ENCODE results near the gene ZMYM1. TPM values are rescaled to one million over a fixed set of nuclear protein-coding genes. Genes with fewer than 3 reads are reported as not detected.

ZMYM1 gene
- total RNA-seq, 2 donors from 2014 or later, result 13.4 to 14.3 TPM

DNA sequence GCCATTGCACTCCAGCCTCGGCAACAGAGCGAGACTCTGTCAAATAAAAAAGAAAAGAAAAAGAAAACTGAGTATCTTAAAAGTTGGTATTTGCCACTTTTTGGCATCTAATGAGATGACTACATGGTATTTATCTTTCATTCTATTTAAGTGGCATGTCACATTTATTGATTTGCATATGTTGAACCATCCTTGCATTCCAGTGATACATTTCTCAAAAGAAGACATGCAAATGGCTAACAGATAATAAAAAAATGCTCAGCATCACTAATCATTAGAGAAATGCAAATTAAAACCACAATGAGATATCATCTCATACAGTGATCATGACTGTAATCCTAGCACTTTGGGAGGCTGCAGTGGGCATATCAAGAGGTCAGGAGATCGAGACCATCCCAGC, 85.7 kb downstream of the ZMYM1 start:
- H3K27ac ChIP-seq, result no peak overlapping the region
- H3K9ac ChIP-seq (ENCODE audit: low read depth in 2 of 2, low read length in 2 of 2), result no peak overlapping the region
- no peak for TF ChIP-seq CTCF (IDR thresholded peaks at IDR 0.05)
- intact Hi-C loops (cut with DNase I), result no loop called here
- no peaks in the 10 kb centered on the region for H3K9me3 ChIP-seq
- H3K4me3 ChIP-seq, result no peak overlapping the region
- no peaks in the 10 kb centered on the region for H3K36me3 ChIP-seq
- H3K27me3 ChIP-seq, result no peaks in the 10 kb centered on the region
- DNase-seq, result no peak
- H3K4me1 ChIP-seq, result no peaks in the 10 kb centered on the region

Other genes with a start within 250 kb of the ZMYM1 start
- gene SMIM12, start 219.6 kb upstream of the ZMYM1 start, total RNA-seq, result 10 to 100 TPM; 49.6 to 55.2 TPM
- gene DLGAP3, start 149.7 kb upstream of the ZMYM1 start, total RNA-seq, result under 1 TPM; 0.27 to 0.54 TPM
- gene TMEM35B, start 94.0 kb upstream of the ZMYM1 start, total RNA-seq, result 10 to 100 TPM; 14.6 to 19.3 TPM
- 10 to 100 TPM; 14.8 to 16.1 TPM for gene ZMYM6, start 47.4 kb upstream of the ZMYM1 start, total RNA-seq
- gene SFPQ, start 113.8 kb downstream of the ZMYM1 start, total RNA-seq, result 100 to 1,000 TPM; 129 to 221 TPM
- 10 to 100 TPM; 25.9 to 31.8 TPM for gene ZMYM4, start 189.3 kb downstream of the ZMYM1 start, total RNA-seq

Measured in colonic mucosa (tissue), 4 donors.